A549 (cell line): ENCODE results near the gene SPAG4. TPM values are rescaled to one million over a fixed set of nuclear protein-coding genes. Genes with fewer than 3 reads are reported as not detected.

Source experiments
- ATAC-seq, 2 experiments: fragments of 200-7000 bp in 1 of 2; fragments of >200 bp in 1 of 2; cut with Nextera tagmentation in 1 of 2; cut with Tn5 transposase in 1 of 2; 3 replicates each; pipeline versions ENCODE4 v1.8.0 to v1.9.1; 2018 to 2020; ENCODE audit warnings: mild to moderate bottlenecking in 1 of 2, moderate library complexity in 1 of 2
- CTCF ChIA-PET: fragments of 300-600 bp; sonication (Branson Sonifier 250); formaldehyde crosslinking; extraction: SDS; loops from one replicate; lab custom pipeline; 2021; ENCODE audit warnings: antibody characterized with exemption, inconsistent platforms; lab: Yijun Ruan, JAX
- POLR2A ChIA-PET: fragments of 350-600 bp; formaldehyde crosslinking; extraction: SDS; loops from one replicate; lab custom pipeline; 2021; ENCODE audit warnings: antibody characterized with exemption, inconsistent platforms; lab: Yijun Ruan, JAX
- DNase-seq, 2 experiments: peaks; one replicate each; pipeline versions ENCODE4 v3.0.0 to v3.0.0-alpha.2; 2011 to 2016; ENCODE audit warnings: low read depth in 1 of 2, low spot score in 1 of 2
- FAIRE-seq: peaks from 2 replicates; lab custom pipeline; 2011; peaks lifted over from hg19 to GRCh38; lab: Jason Lieb, UNC
- H3K27ac ChIP-seq, 2 experiments: fragments of >200 bp; sonication (Bioruptor Twin); formaldehyde crosslinking; 3 replicates each; pipeline ENCODE4 v1.5.1; 2016 to 2017
- H3K4me1 ChIP-seq: fragments of >200 bp; sonication (Bioruptor Twin); formaldehyde crosslinking; 3 replicates; pipeline ENCODE4 v1.6.1; 2016
- H3K4me2 ChIP-seq: fragments of >200 bp; sonication (Bioruptor Twin); formaldehyde crosslinking; 3 replicates; pipeline ENCODE4 v1.6.1; 2016
- H3K4me3 ChIP-seq: fragments of >200 bp; sonication (Bioruptor Twin); formaldehyde crosslinking; 3 replicates; pipeline ENCODE4 v1.5.1; 2016
- H3K9me3 ChIP-seq: fragments of >200 bp; sonication (Bioruptor Twin); formaldehyde crosslinking; 3 replicates; pipeline ENCODE4 v1.6.1; 2016
- CBX2 ChIP-seq: fragments of 200-600 bp; sonication (generic); IDR thresholded peaks from 2 replicates; pipeline ENCODE4 v1.6.1; 2016; ENCODE audit warnings: low read depth, mild to moderate bottlenecking, borderline replicate concordance
- CHD2 ChIP-seq: fragments of 150-350 bp; IDR thresholded peaks from 2 replicates; pipeline ENCODE4 v1.6.1; 2014; ENCODE audit warnings: low read length; ENCODE audit not compliant: partially characterized antibody
- EHMT2 ChIP-seq: fragments of 200-600 bp; sonication (generic); IDR thresholded peaks from 2 replicates; pipeline ENCODE4 v1.6.1; 2016; ENCODE audit warnings: antibody characterized with exemption, low read depth, mild to moderate bottlenecking, moderate library complexity
- ELK1 ChIP-seq: fragments of 150-350 bp; IDR thresholded peaks from 2 replicates; pipeline ENCODE4 v1.6.1; 2014; ENCODE audit warnings: low read depth, mild to moderate bottlenecking, low read length
- FOSL2 ChIP-seq, 2 experiments: fragments of 450-650 bp in 1 of 2; fragments of >200 bp in 1 of 2; sonication (Bioruptor Twin) in 1 of 2; formaldehyde crosslinking; IDR thresholded peaks; 2 replicates each; pipeline versions ENCODE4 v1.5.0 to v1.6.1; 2016 to 2020; ENCODE audit warnings: mild to moderate bottlenecking in 1 of 2, moderate library complexity in 1 of 2
- GATA3 ChIP-seq: IDR thresholded peaks from 2 replicates; pipeline ENCODE4 v1.6.1; 2012; ENCODE audit warnings: borderline replicate concordance
- HDAC2 ChIP-seq: fragments of 200-600 bp; sonication (generic); IDR thresholded peaks from 2 replicates; pipeline ENCODE4 v1.6.1; 2016
- HES2 ChIP-seq: fragments of >200 bp; sonication (Bioruptor Twin); formaldehyde crosslinking; IDR thresholded peaks from 2 replicates; pipeline ENCODE4 v1.6.1; 2016
- HMGXB4 ChIP-seq: fragments of 250-450 bp; sonication (Bioruptor Pico); IDR thresholded peaks from 2 replicates; pipeline ENCODE4 v1.5.0; 2021; ENCODE audit warnings: mild to moderate bottlenecking, moderate library complexity, borderline replicate concordance
- HOXA7 ChIP-seq: fragments of 250-450 bp; sonication (Bioruptor Pico); IDR thresholded peaks from 2 replicates; pipeline ENCODE4 v1.5.0; 2020; ENCODE audit warnings: mild to moderate bottlenecking, moderate library complexity
- HOXB5 ChIP-seq: fragments of 250-450 bp; sonication (Bioruptor Pico); IDR thresholded peaks from 2 replicates; pipeline ENCODE4 v1.5.0; 2020; ENCODE audit warnings: mild to moderate bottlenecking, moderate library complexity
- JUN ChIP-seq, 2 experiments: fragments of >200 bp; sonication (Bioruptor Twin); formaldehyde crosslinking; IDR thresholded peaks; 2 replicates in 1 of 2; 3 replicates in 1 of 2; pipeline ENCODE4 v1.6.1; 2016 to 2017
- MAZ ChIP-seq: fragments of 150-350 bp; IDR thresholded peaks from 2 replicates; pipeline ENCODE4 v1.6.1; 2014; ENCODE audit warnings: antibody characterized with exemption, low read depth, low read length, borderline replicate concordance
- MYC ChIP-seq: IDR thresholded peaks from 2 replicates; pipeline ENCODE4 v1.6.1; 2012; ENCODE audit warnings: mild to moderate bottlenecking, inconsistent platforms, low read length, improper control_type of control experiment, borderline replicate concordance
- NR3C1 ChIP-seq: fragments of >200 bp; sonication (Bioruptor Twin); formaldehyde crosslinking; IDR thresholded peaks from 3 replicates; pipeline ENCODE4 v1.6.1; 2017
- PBX3 ChIP-seq: IDR thresholded peaks from 2 replicates; pipeline ENCODE4 v1.6.1; 2012
- PHF8 ChIP-seq: fragments of 200-600 bp; sonication (generic); IDR thresholded peaks from 2 replicates; pipeline ENCODE4 v1.6.1; 2016; ENCODE audit warnings: low read depth, mild to moderate bottlenecking, antibody characterized with exemption, moderate library complexity, borderline replicate concordance
- REST ChIP-seq: fragments of 200-600 bp; sonication (generic); IDR thresholded peaks from 2 replicates; pipeline ENCODE4 v1.6.1; 2016; ENCODE audit warnings: antibody characterized with exemption, mild to moderate bottlenecking, moderate library complexity
- TFCP2L1 ChIP-seq: fragments of 250-450 bp; sonication (Bioruptor Pico); IDR thresholded peaks from 2 replicates; pipeline ENCODE4 v1.5.0; 2021; ENCODE audit warnings: mild to moderate bottlenecking
- ZC3H11A ChIP-seq: fragments of 450-650 bp; IDR thresholded peaks from 2 replicates; pipeline ENCODE4 v1.6.1; 2014; ENCODE audit warnings: antibody characterized with exemption, mild to moderate bottlenecking
- ZFP36 ChIP-seq: fragments of 450-650 bp; IDR thresholded peaks from 2 replicates; pipeline ENCODE4 v1.6.1; 2014; ENCODE audit warnings: borderline replicate concordance; ENCODE audit not compliant: partially characterized antibody
- ZNF302 ChIP-seq: fragments of 250-450 bp; sonication (Bioruptor Pico); IDR thresholded peaks from 2 replicates; pipeline ENCODE4 v1.9.0; 2021; ENCODE audit warnings: inconsistent platforms, mild to moderate bottlenecking, moderate library complexity
- ZSCAN20 ChIP-seq: fragments of 250-450 bp; sonication (Bioruptor Pico); IDR thresholded peaks from 2 replicates; pipeline ENCODE4 v1.8.0; 2022; ENCODE audit warnings: mild to moderate bottlenecking, moderate library complexity
- WGBS: methylation state at CpG from one replicate; pipeline ENCODE4 v1.1.6; 2017; ENCODE audit errors: missing lambda C conversion rate; 5-methylcytosine and 5-hydroxymethylcytosine counted together
- polyA plus RNA-seq, 4 experiments: library from polyadenylated mRNA; depleted of rRNA in 3 of 4; stranded (reverse); fragments of >200 nt; fragmentation: RNase III in 1 of 4; extraction: RNeasy Plus Mini Kit Qiagen cat#74134 plus additional on column Dnase treatment in 1 of 4; gene quantifications; 2 replicates in 3 of 4; 3 replicates in 1 of 4; pipeline ENCODE4 v1.2.3, GENCODE V29; 2011 to 2017

The SPAG4 gene
- polyA plus RNA-seq, 2 of the 4 experiments (the other 2 are of a cell fraction), result 4.4 to 5.0 TPM

GRCh38 chr20:35652641-35653429, 37.2 kb downstream of the SPAG4 start (continued):
- TF ChIP-seq ZFP36 (no peak), HOXB5 (CRISPR knock-in tag) (no peak), CHD2 (no peak), ZNF302 (no peak)

- no peaks in the 10 kb centered on the region for H3K9me3 ChIP-seq
- 92% methylated on average over 3 of the region's 3 CpGs for WGBS
- H3K4me2 ChIP-seq, result no peak overlapping the region
- FAIRE-seq (no peak), DNase-seq (no peak), ATAC-seq (no peak)
- H3K4me1 ChIP-seq, result no peaks in the 10 kb centered on the region; the same call in 2 of the 3 replicates
- TF ChIP-seq HOXA7 (CRISPR knock-in tag), result no peak
- no peak for TF ChIP-seq REST
- TF ChIP-seq HMGXB4 (CRISPR knock-in tag), result no peak
- TF ChIP-seq JUN (IDR thresholded peaks at IDR 0.05), result no peak
- no peak for TF ChIP-seq NR3C1
- no peak for TF ChIP-seq TFCP2L1
- TF ChIP-seq CBX2, result no peak
- TF ChIP-seq FOSL2 (IDR thresholded peaks at IDR 0.05), result no peak
- no peak for TF ChIP-seq FOSL2 (CRISPR knock-in tag; IDR thresholded peaks at IDR 0.05)
- TF ChIP-seq EHMT2, result no peak
- no peak for TF ChIP-seq ELK1
- no peak for TF ChIP-seq MYC
- TF ChIP-seq PBX3, result no peak
- TF ChIP-seq ZSCAN20 (CRISPR knock-in tag), result no peak
- no peak for TF ChIP-seq PHF8
- TF ChIP-seq ZC3H11A, result no peak
- TF ChIP-seq HDAC2, result no peak
- TF ChIP-seq HES2, result no peak
- no peak for TF ChIP-seq GATA3
- TF ChIP-seq MAZ, result no peak
- POLR2A ChIA-PET, result no interaction called here
- no peak overlapping the region for H3K4me3 ChIP-seq
- H3K27ac ChIP-seq, result no peak overlapping the region
- CTCF ChIA-PET, result interaction anchor here (0.9 to 2.3 kb wide), 3 partner anchors 18 to 47 kb away, joined by 3 to 8 read pairs (median 3); no protein-coding TSS in a partner anchor
These were observed 37.8 kb downstream of the SPAG4 start for GRCh38 chr20:35653430-35653734.
